ENCODE results near the gene GMNN. TPM values are rescaled to one million over a fixed set of nuclear protein-coding genes. Genes with fewer than 3 reads are reported as not detected.

The GMNN gene
- total RNA-seq, 1 experiment from 2014 or later, result 98.5 TPM

DNA sequence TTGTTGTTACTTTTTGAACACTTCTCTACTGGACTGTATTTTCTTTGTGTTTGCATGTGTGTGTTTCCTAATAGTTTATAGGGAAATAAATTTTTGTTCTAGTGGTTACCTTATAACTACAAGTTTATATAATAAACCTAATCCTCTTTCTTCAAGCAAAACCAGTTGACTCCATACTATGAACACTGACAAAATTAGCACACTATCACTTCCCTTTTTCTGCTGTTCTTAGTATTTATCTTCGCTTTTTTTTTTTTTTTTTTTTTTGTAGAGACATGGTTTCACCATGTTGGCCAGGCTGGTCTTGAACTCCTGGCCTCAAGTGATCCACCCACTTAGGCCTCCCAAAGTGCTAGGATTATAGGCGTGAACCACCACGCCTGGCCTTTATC lies 30.8 kb upstream of the GMNN start:
- no peak overlapping the region for H3K27ac Mint-ChIP-seq

More for the DNA sequence above, 30.8 kb upstream of the GMNN start:
- ChIA-PET POLR2A (no interaction called here), CTCF (no interaction called here)
- H3K9me3 Mint-ChIP-seq, result no peaks in the 10 kb centered on the region; the same call in 1 of the 2 replicates
- H3K4me3 Mint-ChIP-seq, result no peak overlapping the region
- TF ChIP-seq IRF2 (CRISPR knock-in tag; IDR thresholded peaks at IDR 0.05; ENCODE audit: borderline replicate concordance, low read depth), result no peak
- no peak for TF ChIP-seq MYBL2 (CRISPR knock-in tag; IDR thresholded peaks at IDR 0.05)
- no peak for TF ChIP-seq ZNF425 (CRISPR knock-in tag; conservative IDR thresholded peaks at IDR 0.05)
- no peak for TF ChIP-seq ZNF317 (CRISPR knock-in tag; IDR thresholded peaks at IDR 0.05; ENCODE audit: borderline replicate concordance, low read depth)
- no peak for TF ChIP-seq STAT6 (CRISPR knock-in tag; conservative IDR thresholded peaks at IDR 0.05; ENCODE audit: low read depth)
- no peak for TF ChIP-seq ESRRA (CRISPR knock-in tag; IDR thresholded peaks at IDR 0.05; ENCODE audit: borderline replicate concordance)
- no peak for TF ChIP-seq ZNF263 (CRISPR knock-in tag; IDR thresholded peaks at IDR 0.05; ENCODE audit: low read depth)
- TF ChIP-seq, protein P1, sequence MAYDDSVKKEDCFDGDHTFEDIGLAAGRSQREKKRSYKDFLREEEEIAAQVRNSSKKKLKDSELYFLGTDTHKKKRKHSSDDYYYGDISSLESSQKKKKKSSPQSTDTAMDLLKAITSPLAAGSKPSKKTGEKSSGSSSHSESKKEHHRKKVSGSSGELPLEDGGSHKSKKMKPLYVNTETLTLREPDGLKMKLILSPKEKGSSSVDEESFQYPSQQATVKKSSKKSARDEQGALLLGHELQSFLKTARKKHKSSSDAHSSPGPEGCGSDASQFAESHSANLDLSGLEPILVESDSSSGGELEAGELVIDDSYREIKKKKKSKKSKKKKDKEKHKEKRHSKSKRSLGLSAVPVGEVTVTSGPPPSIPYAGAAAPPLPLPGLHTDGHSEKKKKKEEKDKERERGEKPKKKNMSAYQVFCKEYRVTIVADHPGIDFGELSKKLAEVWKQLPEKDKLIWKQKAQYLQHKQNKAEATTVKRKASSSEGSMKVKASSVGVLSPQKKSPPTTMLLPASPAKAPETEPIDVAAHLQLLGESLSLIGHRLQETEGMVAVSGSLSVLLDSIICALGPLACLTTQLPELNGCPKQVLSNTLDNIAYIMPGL (CRISPR knock-in tag; IDR thresholded peaks at IDR 0.05), result no peak
- TF ChIP-seq CTCF (IDR thresholded peaks at IDR 0.05), result no peak
- TF ChIP-seq FOXK1 (CRISPR knock-in tag; IDR thresholded peaks at IDR 0.05), result no peak
- TF ChIP-seq, protein P2, sequence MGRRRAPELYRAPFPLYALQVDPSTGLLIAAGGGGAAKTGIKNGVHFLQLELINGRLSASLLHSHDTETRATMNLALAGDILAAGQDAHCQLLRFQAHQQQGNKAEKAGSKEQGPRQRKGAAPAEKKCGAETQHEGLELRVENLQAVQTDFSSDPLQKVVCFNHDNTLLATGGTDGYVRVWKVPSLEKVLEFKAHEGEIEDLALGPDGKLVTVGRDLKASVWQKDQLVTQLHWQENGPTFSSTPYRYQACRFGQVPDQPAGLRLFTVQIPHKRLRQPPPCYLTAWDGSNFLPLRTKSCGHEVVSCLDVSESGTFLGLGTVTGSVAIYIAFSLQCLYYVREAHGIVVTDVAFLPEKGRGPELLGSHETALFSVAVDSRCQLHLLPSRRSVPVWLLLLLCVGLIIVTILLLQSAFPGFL (CRISPR knock-in tag; IDR thresholded peaks at IDR 0.05; ENCODE audit: borderline replicate concordance), result no peak
- no peaks in the 10 kb centered on the region for H3K36me3 Mint-ChIP-seq
- ATAC-seq (no peak), DNase-seq (ENCODE audit: low spot score) (no peak)
- no peaks in the 10 kb centered on the region for H3K4me1 Mint-ChIP-seq
- no peaks in the 10 kb centered on the region for H3K27me3 Mint-ChIP-seq (ENCODE audit: low read depth)
